K562 (cell line): ENCODE measurements around the gene NEU1. TPM values are rescaled to one million over a fixed set of nuclear protein-coding genes. Genes with fewer than 3 reads are reported as not detected.

Experiments
- ESRRA ChIP-seq: fragments of 450-650 bp; IDR thresholded peaks from 2 replicates; pipeline ENCODE4 v1.6.1; 2014; ENCODE audit warnings: low read depth, mild to moderate bottlenecking, moderate library complexity, borderline replicate concordance
- FOXJ3 ChIP-seq: sonication (generic); formaldehyde crosslinking; IDR thresholded peaks from 2 replicates; pipeline ENCODE4 v1.4.0; 2020; ENCODE audit warnings: mild to moderate bottlenecking, missing genetic modification reagents
- MAFF ChIP-seq: IDR thresholded peaks from 2 replicates; pipeline ENCODE4 v1.6.1; 2012; ENCODE audit warnings: low read length, improper control_type of control experiment
- MTA3 ChIP-seq: fragments of 450-650 bp; formaldehyde crosslinking; IDR thresholded peaks from 2 replicates; pipeline ENCODE4 v1.6.1; 2017; ENCODE audit warnings: mild to moderate bottlenecking, borderline replicate concordance
- NR1H2 ChIP-seq: sonication (generic); formaldehyde crosslinking; IDR thresholded peaks from 2 replicates; pipeline ENCODE4 v1.4.0; 2020; ENCODE audit warnings: mild to moderate bottlenecking, missing genetic modification reagents
- RUNX1 ChIP-seq: sonication (generic); IDR thresholded peaks from 2 replicates; pipeline ENCODE4 v1.6.1; 2016; ENCODE audit warnings: antibody characterized with exemption, low read depth
- TAF1 ChIP-seq: IDR thresholded peaks from 2 replicates; pipeline ENCODE4 v1.6.1; 2011; ENCODE audit warnings: mild to moderate bottlenecking, low read length, moderate library complexity; ENCODE audit not compliant: insufficient read depth, control insufficient read depth, severe bottlenecking; ENCODE audit errors: extremely low read depth
- ZKSCAN8 ChIP-seq: fragments of 200-800 bp; sonication (Bioruptor generic); IDR thresholded peaks from 2 replicates; pipeline ENCODE4 v1.6.1; 2016; ENCODE audit warnings: missing genetic modification characterization, missing compliant biosample characterization
- ZNF232 ChIP-seq: sonication (generic); formaldehyde crosslinking; IDR thresholded peaks from 2 replicates; pipeline ENCODE4 v1.8.0; 2022; ENCODE audit warnings: mild to moderate bottlenecking, missing genetic modification reagents
- ZNF668 ChIP-seq: fragments of 250-450 bp; sonication (Bioruptor Pico); IDR thresholded peaks from 2 replicates; pipeline ENCODE4 v1.8.0; 2022; ENCODE audit warnings: mild to moderate bottlenecking, inconsistent platforms
- polyA plus RNA-seq, 8 experiments: library from polyadenylated mRNA; depleted of rRNA in 4 of 8; stranded (reverse) in 5 of 8; unstranded in 3 of 8; fragments of >200 nt; fragmentation: Nextera tagmentation in 2 of 8; fragmentation: Illumina TruSeq in 1 of 8; extraction: Ambion mirVana in 2 of 8; extraction: Trizol in 1 of 8; gene quantifications; 2 replicates each; pipeline versions ENCODE4 v1.2.1 to v1.2.3, GENCODE V29; 2011 to 2014; ENCODE audit warnings: inconsistent platforms in 1 of 8, missing spikeins in 1 of 8
- total RNA-seq, 7 experiments: library from RNA; depleted of rRNA in 6 of 7; stranded (reverse); fragments of >200 nt in 6 of 7; fragmentation: Illumina TruSeq in 2 of 7; extraction: Trizol in 2 of 7; gene quantifications; 2 replicates each; pipeline versions ENCODE4 v1.2.1 to v1.2.3, GENCODE V29; 2011 to 2021; ENCODE audit warnings: low replicate concordance in 1 of 7
- TF ChIP-seq, protein P1 (sequence below), 3 experiments: fragments of 200-800 bp in 1 of 3; sonication (Bioruptor generic) in 1 of 3; sonication (generic) in 1 of 3; formaldehyde crosslinking in 1 of 3; IDR thresholded peaks; 2 replicates each; pipeline versions ENCODE4 v1.6.1 to v1.8.0; 2016 to 2022; ENCODE audit warnings: mild to moderate bottlenecking in 2 of 3, missing compliant biosample characterization in 2 of 3, missing genetic modification characterization in 2 of 3, missing genetic modification reagents in 1 of 3
- TF ChIP-seq, protein P2 (sequence below): IDR thresholded peaks from 3 replicates; pipeline ENCODE4 v1.6.1; 2011; ENCODE audit warnings: borderline replicate concordance, mild to moderate bottlenecking; ENCODE audit not compliant: insufficient read length, insufficient read depth
- TF ChIP-seq, protein P3 (sequence below): fragments of 450-650 bp; IDR thresholded peaks from 2 replicates; pipeline ENCODE4 v1.6.1; 2016; ENCODE audit warnings: mild to moderate bottlenecking, moderate library complexity

NEU1 gene
- total and polyA plus RNA-seq, 9 of the 15 experiments (the other 6 are each of a cell fraction or from before 2014, with no cell fraction given): 14.8 to 67.8 (median 51.0) TPM

DNA sequence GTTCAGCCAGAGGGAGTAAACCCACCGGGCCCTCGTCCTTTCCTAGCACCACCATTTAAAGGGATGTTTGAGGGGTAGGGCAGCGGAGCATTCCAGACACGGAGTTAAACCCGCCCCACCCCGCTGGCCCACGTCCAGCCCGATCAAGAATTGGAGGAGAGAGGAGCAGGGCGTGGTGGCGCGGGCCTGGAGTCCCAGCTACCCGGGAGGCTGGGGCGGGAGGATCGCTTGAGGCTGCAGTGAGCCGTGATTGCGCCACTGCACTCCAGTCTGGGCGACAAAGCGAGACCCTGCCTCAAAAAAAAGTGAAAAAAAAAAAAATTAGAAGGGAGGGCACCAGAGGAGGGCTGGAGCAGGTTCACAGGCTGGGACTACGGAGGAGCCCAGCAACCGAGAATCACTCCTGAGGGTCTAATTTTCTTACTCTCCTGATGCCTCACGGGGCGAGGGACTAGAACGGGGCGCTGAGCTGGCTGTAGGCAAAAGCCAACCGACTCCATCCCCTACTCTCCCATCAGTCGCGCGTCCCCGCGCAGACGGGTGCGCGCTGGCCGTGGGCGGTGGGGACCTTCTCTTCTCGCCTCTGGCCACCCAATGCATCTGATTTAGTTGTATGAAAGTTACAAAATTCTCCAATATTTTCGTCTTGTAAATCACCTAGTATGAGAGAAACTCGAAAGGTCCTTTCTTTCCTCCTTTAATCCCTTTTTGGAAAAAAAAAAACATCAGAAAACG lies 41.2 kb downstream of the NEU1 start (continued):
- TF ChIP-seq ESRRA: no peak
- TF ChIP-seq RUNX1: no peak
- TF ChIP-seq ZKSCAN8 (CRISPR knock-in tag): no peak
- no peak for TF ChIP-seq FOXJ3 (CRISPR knock-in tag)
- peak; percentile 11; the same call in 1 of the 2 replicates for TF ChIP-seq NR1H2 (CRISPR knock-in tag)
- TF ChIP-seq, protein P1, sequence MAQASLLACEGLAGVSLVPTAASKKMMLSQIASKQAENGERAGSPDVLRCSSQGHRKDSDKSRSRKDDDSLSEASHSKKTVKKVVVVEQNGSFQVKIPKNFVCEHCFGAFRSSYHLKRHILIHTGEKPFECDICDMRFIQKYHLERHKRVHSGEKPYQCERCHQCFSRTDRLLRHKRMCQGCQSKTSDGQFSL (CRISPR knock-in tag; IDR thresholded peaks at IDR 0.05): no peak; the same call in none of the 2 replicates
- TF ChIP-seq, protein P1 (tag; IDR thresholded peaks at IDR 0.05): no peak; a peak in 1 of 4 replicates
- no peak for TF ChIP-seq TAF1
- TF ChIP-seq, protein P2, sequence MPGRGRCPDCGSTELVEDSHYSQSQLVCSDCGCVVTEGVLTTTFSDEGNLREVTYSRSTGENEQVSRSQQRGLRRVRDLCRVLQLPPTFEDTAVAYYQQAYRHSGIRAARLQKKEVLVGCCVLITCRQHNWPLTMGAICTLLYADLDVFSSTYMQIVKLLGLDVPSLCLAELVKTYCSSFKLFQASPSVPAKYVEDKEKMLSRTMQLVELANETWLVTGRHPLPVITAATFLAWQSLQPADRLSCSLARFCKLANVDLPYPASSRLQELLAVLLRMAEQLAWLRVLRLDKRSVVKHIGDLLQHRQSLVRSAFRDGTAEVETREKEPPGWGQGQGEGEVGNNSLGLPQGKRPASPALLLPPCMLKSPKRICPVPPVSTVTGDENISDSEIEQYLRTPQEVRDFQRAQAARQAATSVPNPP: no peak
- TF ChIP-seq MTA3: no peak
- no peak; the same call in 1 of the 2 replicates for TF ChIP-seq ZNF232 (CRISPR knock-in tag)
- no peak for TF ChIP-seq MAFF
- no peak for TF ChIP-seq ZNF668 (CRISPR knock-in tag)
- TF ChIP-seq, protein P3, sequence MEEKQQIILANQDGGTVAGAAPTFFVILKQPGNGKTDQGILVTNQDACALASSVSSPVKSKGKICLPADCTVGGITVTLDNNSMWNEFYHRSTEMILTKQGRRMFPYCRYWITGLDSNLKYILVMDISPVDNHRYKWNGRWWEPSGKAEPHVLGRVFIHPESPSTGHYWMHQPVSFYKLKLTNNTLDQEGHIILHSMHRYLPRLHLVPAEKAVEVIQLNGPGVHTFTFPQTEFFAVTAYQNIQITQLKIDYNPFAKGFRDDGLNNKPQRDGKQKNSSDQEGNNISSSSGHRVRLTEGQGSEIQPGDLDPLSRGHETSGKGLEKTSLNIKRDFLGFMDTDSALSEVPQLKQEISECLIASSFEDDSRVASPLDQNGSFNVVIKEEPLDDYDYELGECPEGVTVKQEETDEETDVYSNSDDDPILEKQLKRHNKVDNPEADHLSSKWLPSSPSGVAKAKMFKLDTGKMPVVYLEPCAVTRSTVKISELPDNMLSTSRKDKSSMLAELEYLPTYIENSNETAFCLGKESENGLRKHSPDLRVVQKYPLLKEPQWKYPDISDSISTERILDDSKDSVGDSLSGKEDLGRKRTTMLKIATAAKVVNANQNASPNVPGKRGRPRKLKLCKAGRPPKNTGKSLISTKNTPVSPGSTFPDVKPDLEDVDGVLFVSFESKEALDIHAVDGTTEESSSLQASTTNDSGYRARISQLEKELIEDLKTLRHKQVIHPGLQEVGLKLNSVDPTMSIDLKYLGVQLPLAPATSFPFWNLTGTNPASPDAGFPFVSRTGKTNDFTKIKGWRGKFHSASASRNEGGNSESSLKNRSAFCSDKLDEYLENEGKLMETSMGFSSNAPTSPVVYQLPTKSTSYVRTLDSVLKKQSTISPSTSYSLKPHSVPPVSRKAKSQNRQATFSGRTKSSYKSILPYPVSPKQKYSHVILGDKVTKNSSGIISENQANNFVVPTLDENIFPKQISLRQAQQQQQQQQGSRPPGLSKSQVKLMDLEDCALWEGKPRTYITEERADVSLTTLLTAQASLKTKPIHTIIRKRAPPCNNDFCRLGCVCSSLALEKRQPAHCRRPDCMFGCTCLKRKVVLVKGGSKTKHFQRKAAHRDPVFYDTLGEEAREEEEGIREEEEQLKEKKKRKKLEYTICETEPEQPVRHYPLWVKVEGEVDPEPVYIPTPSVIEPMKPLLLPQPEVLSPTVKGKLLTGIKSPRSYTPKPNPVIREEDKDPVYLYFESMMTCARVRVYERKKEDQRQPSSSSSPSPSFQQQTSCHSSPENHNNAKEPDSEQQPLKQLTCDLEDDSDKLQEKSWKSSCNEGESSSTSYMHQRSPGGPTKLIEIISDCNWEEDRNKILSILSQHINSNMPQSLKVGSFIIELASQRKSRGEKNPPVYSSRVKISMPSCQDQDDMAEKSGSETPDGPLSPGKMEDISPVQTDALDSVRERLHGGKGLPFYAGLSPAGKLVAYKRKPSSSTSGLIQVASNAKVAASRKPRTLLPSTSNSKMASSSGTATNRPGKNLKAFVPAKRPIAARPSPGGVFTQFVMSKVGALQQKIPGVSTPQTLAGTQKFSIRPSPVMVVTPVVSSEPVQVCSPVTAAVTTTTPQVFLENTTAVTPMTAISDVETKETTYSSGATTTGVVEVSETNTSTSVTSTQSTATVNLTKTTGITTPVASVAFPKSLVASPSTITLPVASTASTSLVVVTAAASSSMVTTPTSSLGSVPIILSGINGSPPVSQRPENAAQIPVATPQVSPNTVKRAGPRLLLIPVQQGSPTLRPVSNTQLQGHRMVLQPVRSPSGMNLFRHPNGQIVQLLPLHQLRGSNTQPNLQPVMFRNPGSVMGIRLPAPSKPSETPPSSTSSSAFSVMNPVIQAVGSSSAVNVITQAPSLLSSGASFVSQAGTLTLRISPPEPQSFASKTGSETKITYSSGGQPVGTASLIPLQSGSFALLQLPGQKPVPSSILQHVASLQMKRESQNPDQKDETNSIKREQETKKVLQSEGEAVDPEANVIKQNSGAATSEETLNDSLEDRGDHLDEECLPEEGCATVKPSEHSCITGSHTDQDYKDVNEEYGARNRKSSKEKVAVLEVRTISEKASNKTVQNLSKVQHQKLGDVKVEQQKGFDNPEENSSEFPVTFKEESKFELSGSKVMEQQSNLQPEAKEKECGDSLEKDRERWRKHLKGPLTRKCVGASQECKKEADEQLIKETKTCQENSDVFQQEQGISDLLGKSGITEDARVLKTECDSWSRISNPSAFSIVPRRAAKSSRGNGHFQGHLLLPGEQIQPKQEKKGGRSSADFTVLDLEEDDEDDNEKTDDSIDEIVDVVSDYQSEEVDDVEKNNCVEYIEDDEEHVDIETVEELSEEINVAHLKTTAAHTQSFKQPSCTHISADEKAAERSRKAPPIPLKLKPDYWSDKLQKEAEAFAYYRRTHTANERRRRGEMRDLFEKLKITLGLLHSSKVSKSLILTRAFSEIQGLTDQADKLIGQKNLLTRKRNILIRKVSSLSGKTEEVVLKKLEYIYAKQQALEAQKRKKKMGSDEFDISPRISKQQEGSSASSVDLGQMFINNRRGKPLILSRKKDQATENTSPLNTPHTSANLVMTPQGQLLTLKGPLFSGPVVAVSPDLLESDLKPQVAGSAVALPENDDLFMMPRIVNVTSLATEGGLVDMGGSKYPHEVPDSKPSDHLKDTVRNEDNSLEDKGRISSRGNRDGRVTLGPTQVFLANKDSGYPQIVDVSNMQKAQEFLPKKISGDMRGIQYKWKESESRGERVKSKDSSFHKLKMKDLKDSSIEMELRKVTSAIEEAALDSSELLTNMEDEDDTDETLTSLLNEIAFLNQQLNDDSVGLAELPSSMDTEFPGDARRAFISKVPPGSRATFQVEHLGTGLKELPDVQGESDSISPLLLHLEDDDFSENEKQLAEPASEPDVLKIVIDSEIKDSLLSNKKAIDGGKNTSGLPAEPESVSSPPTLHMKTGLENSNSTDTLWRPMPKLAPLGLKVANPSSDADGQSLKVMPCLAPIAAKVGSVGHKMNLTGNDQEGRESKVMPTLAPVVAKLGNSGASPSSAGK: no peak
